Ectodermal cell (in vitro differentiated cells): ENCODE measurements around the gene AGAP6. TPM values are rescaled to one million over a fixed set of nuclear protein-coding genes. Genes with fewer than 3 reads are reported as not detected.
"Not testable (repeated sequence)": the region's sequence is repeated elsewhere in the genome, so short reads cannot be mapped to it uniquely, and the experiment has no call there.

ENCODE experiments used
- H3K27ac ChIP-seq: 2 replicates; pipeline ENCODE4 v1.7.0; 2013; ENCODE audit warnings: mild to moderate bottlenecking, low read depth, low read length; ENCODE audit not compliant: insufficient read depth, poor library complexity, severe bottlenecking
- H3K27me3 ChIP-seq: 2 replicates; pipeline ENCODE4 v1.7.0; 2013; ENCODE audit warnings: mild to moderate bottlenecking, low read length; ENCODE audit not compliant: insufficient read depth, control insufficient read depth, poor library complexity, severe bottlenecking
- H3K36me3 ChIP-seq: one replicate; pipeline ENCODE4 v1.7.0; 2013; ENCODE audit warnings: low read length; ENCODE audit not compliant: control insufficient read depth, insufficient read depth
- H3K4me1 ChIP-seq: one replicate; pipeline ENCODE4 v1.7.0; 2013; ENCODE audit warnings: low read length; ENCODE audit not compliant: control insufficient read depth, insufficient read depth
- H3K4me3 ChIP-seq: 2 replicates; pipeline ENCODE4 v1.7.0; 2013; ENCODE audit warnings: low read depth, low read length, control low read depth; ENCODE audit not compliant: insufficient read depth
- H3K9me3 ChIP-seq: 2 replicates; pipeline ENCODE4 v1.7.0; 2013; ENCODE audit warnings: mild to moderate bottlenecking, low read length, moderate library complexity; ENCODE audit not compliant: control insufficient read depth
- WGBS, 2 experiments: methylation state at CpG; one replicate each; pipeline ENCODE4 v1.1.7; 2013; ENCODE audit warnings: missing lambda C conversion rate in 2 of 2; 5-methylcytosine and 5-hydroxymethylcytosine counted together
- polyA plus RNA-seq, 4 experiments: library from polyadenylated mRNA; stranded (reverse); fragments of 50-300 nt; gene quantifications; one replicate each; pipeline ENCODE4 v1.2.3, GENCODE V29; 2013

AGAP6 gene
- 17.4 TPM for polyA plus RNA-seq (2013, experiment 1 of 4)
- 17.8 TPM for polyA plus RNA-seq (2013, experiment 2 of 4)
- 17.6 TPM for polyA plus RNA-seq (2013, experiment 3 of 4)
- 17.1 TPM for polyA plus RNA-seq (2013, experiment 4 of 4)

GRCh38 chr10:49988376-49988775 lies at the start of gene AGAP6:
Gene AGAP6, plus strand, starts transcription at chr10:49988406. Its CDS starts 310 bp downstream, at chr10:49988716.
- H3K9me3 ChIP-seq, H3K4me1 ChIP-seq: not testable (repeated sequence)
- WGBS, 2 experiments, result 94 to 98% methylated on average over 10 to 11 of the region's 18 CpGs

GRCh38 chr10:49941447-49942338 lies 46.5 kb upstream of the AGAP6 start, which contains the start of the genes PARG and TIMM23B:
Gene PARG, minus strand, starts transcription at chr10:49942027. Its CDS starts 302 bp downstream, at chr10:49941725.
Gene TIMM23B, plus strand, starts transcription at chr10:49942053. Its CDS starts 142 bp downstream, at chr10:49942195.
- not testable (repeated sequence) for H3K27me3 ChIP-seq, H3K4me1 ChIP-seq, H3K36me3 ChIP-seq, H3K9me3 ChIP-seq
- peak within 1 kb of the TSS; percentile 44 for H3K27ac ChIP-seq
- peak within 1 kb of the TSS; percentile 75 for H3K4me3 ChIP-seq
- WGBS, 2 experiments, result 0% methylated on average over 81 of the region's 81 CpGs

More at GRCh38 chr10:49988376-49988775, at the start of gene AGAP6:
- not testable (repeated sequence) for H3K4me3 ChIP-seq, H3K27me3 ChIP-seq, H3K36me3 ChIP-seq, H3K27ac ChIP-seq

GRCh38 chr10:49942339-49942705 lies 45.9 kb upstream of the AGAP6 start:
- H3K4me1 ChIP-seq, H3K27me3 ChIP-seq, H3K9me3 ChIP-seq, H3K36me3 ChIP-seq: not testable (repeated sequence)
- peak overlapping the region; percentile 41 for H3K27ac ChIP-seq
- H3K4me3 ChIP-seq, result peak overlapping the region; percentile 75
- WGBS, 2 experiments, result 1 to 2% methylated on average over 12 of the region's 12 CpGs

GRCh38 chr10:49943607-49944006 lies 44.6 kb upstream of the AGAP6 start:
- H3K4me3 ChIP-seq, result not testable (repeated sequence)
- 94 to 98% methylated on average over 1 of the region's 2 CpGs for WGBS, 2 experiments

GRCh38 chr10:49948142-49948541 lies 40.1 kb upstream of the AGAP6 start:
- WGBS, 2 experiments, result 100% methylated on average over 1 of the region's 2 CpGs; no CpG with 5 or more reads in 1 of the 2 experiments
- not testable (repeated sequence) for H3K27me3 ChIP-seq, H3K4me3 ChIP-seq, H3K4me1 ChIP-seq, H3K36me3 ChIP-seq, H3K27ac ChIP-seq, H3K9me3 ChIP-seq

More at GRCh38 chr10:49943607-49944006, 44.6 kb upstream of the AGAP6 start:
- not testable (repeated sequence) for H3K36me3 ChIP-seq, H3K27ac ChIP-seq, H3K4me1 ChIP-seq, H3K27me3 ChIP-seq, H3K9me3 ChIP-seq

- 90 to 92% methylated on average over 2 of the region's 2 CpGs for WGBS, 2 experiments
- not testable (repeated sequence) for H3K4me3 ChIP-seq, H3K27me3 ChIP-seq, H3K4me1 ChIP-seq, H3K27ac ChIP-seq, H3K36me3 ChIP-seq, H3K9me3 ChIP-seq
These were observed 39.5 kb upstream of the AGAP6 start for GRCh38 chr10:49948737-49949136.

GRCh38 chr10:49952006-49952405 lies 36.2 kb upstream of the AGAP6 start:
- not testable (repeated sequence) for H3K9me3 ChIP-seq, H3K4me3 ChIP-seq, H3K4me1 ChIP-seq, H3K36me3 ChIP-seq, H3K27me3 ChIP-seq, H3K27ac ChIP-seq
- 91 to 100% methylated on average over 2 to 3 of the region's 3 CpGs for WGBS, 2 experiments

- H3K36me3 ChIP-seq, H3K27ac ChIP-seq, H3K4me1 ChIP-seq, H3K4me3 ChIP-seq, H3K9me3 ChIP-seq, H3K27me3 ChIP-seq: not testable (repeated sequence)
- 86% methylated on average over 1 of the region's 3 CpGs; no CpG with 5 or more reads in 1 of the 2 experiments for WGBS, 2 experiments
These were observed 35.1 kb upstream of the AGAP6 start for GRCh38 chr10:49953122-49953521.

GRCh38 chr10:49970331-49970857 lies 17.8 kb upstream of the AGAP6 start:
- WGBS, 2 experiments, result 95 to 97% methylated on average over 35 of the region's 37 CpGs
- not testable (repeated sequence) for H3K27me3 ChIP-seq, H3K4me1 ChIP-seq

GRCh38 chr10:49971466-49971865 lies 16.7 kb upstream of the AGAP6 start:
- H3K27me3 ChIP-seq, H3K9me3 ChIP-seq, H3K4me1 ChIP-seq, H3K36me3 ChIP-seq, H3K27ac ChIP-seq, H3K4me3 ChIP-seq: not testable (repeated sequence)
- 90% methylated on average over 2 of the region's 2 CpGs; no CpG with 5 or more reads in 1 of the 2 experiments for WGBS, 2 experiments

More at GRCh38 chr10:49970331-49970857, 17.8 kb upstream of the AGAP6 start:
- not testable (repeated sequence) for H3K9me3 ChIP-seq, H3K27ac ChIP-seq, H3K4me3 ChIP-seq, H3K36me3 ChIP-seq
